ENCODE measurements around the gene TMEM131. TPM values are rescaled to one million over a fixed set of nuclear protein-coding genes. Genes with fewer than 3 reads are reported as not detected.

TMEM131 gene
- total RNA-seq, 4 donors from 2014 or later, result 10.3 to 39.2 (median 20.0) TPM

- DNase-seq, result no peak
- in situ Hi-C loops (cut with MboI; ENCODE audit: low sequenced_read_pairs in 4 of 4), result no loop called here
Measured at GRCh38 chr2:98015671-98016070, 19.9 kb upstream of the TMEM131 start.

GRCh38 chr2:98014379-98014778, 18.6 kb upstream of the TMEM131 start:
- in situ Hi-C loops (cut with MboI; ENCODE audit: low sequenced_read_pairs in 4 of 4), result no loop called here
- H3K36me3 ChIP-seq, result no peaks in the 10 kb centered on the region

More at GRCh38 chr2:98015671-98016070, 19.9 kb upstream of the TMEM131 start:
- Histone ChIP-seq H3K27ac (no peak overlapping the region), H3K9me3 (no peaks in the 10 kb centered on the region), H3K27me3 (no peaks in the 10 kb centered on the region), H3K36me3 (no peaks in the 10 kb centered on the region), H3K4me1 (peaks cover 10% of the 10 kb centered on the region in 2 donors), H3K4me3 (no peak overlapping the region)
- ATAC-seq, result no peak
- intact Hi-C loops (cut with DNase I; ENCODE audit: low total_unique reads), result no loop called here
- no peak for TF ChIP-seq POLR2A (IDR thresholded peaks at IDR 0.05)
- no peak for TF ChIP-seq CTCF (IDR thresholded peaks at IDR 0.05 in 4 of 5, conservative IDR thresholded peaks at IDR 0.05 in 1 of 5)

DNA sequence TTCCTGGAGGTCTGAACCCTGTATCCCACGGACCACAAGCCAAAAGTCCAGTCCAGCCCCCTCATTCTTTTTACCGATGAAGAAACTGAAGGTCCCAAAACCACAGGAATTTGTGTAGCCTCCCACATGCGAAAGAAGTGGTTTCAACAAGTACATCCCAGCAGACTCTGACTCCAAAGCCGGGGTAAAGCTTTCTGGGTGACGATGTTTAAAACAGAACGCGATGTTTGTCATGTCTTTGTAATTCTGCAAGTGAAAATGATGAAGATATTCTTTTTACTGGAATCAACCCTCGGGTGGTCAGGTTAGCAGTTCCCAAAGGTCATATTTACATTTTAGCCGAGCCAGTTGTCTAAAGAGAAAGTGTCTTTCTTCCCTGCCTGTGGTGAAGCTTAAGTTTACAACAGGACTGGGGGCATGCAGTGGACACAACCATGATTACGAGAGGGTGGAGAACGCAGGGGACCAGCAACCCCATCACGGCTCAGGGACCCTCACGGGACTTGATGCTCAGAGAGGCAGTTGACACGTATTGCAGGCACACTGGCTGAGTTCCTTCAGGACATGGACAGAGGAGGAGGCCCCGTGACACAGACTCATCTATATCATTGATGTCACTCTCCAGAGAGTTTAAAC, 17.8 kb upstream of the TMEM131 start:
- intact Hi-C loops (cut with DNase I; ENCODE audit: low total_unique reads) (no loop called here), in situ Hi-C loops (cut with MboI; ENCODE audit: low sequenced_read_pairs in 4 of 4) (no loop called here)
- Histone ChIP-seq H3K9me3 (no peaks in the 10 kb centered on the region), H3K27me3 (no peaks in the 10 kb centered on the region), H3K4me1 (peaks cover 20 to 23% of the 10 kb centered on the region in 2 donors), H3K27ac (peak overlapping the region in 1 of 4 donors; percentile 89), H3K4me3 (no peak overlapping the region), H3K36me3 (no peaks in the 10 kb centered on the region)
- DNase-seq (no peak), ATAC-seq (no peak)
- TF ChIP-seq CTCF (IDR thresholded peaks at IDR 0.05 in 4 of 5, conservative IDR thresholded peaks at IDR 0.05 in 1 of 5) (no peak), POLR2A (IDR thresholded peaks at IDR 0.05) (no peak)

More at GRCh38 chr2:98014379-98014778, 18.6 kb upstream of the TMEM131 start:
- peaks cover 20 to 23% of the 10 kb centered on the region in 2 donors for H3K4me1 ChIP-seq
- intact Hi-C loops (cut with DNase I; ENCODE audit: low total_unique reads), result no loop called here
- no peak for DNase-seq
- H3K9me3 ChIP-seq, result no peaks in the 10 kb centered on the region
- TF ChIP-seq CTCF (IDR thresholded peaks at IDR 0.05 in 4 of 5, conservative IDR thresholded peaks at IDR 0.05 in 1 of 5), result no peak
- no peak for TF ChIP-seq POLR2A (IDR thresholded peaks at IDR 0.05)
- ATAC-seq, result no peak
- H3K27me3 ChIP-seq, result no peaks in the 10 kb centered on the region
- no peak overlapping the region for H3K4me3 ChIP-seq
- no peak overlapping the region for H3K27ac ChIP-seq

DNA sequence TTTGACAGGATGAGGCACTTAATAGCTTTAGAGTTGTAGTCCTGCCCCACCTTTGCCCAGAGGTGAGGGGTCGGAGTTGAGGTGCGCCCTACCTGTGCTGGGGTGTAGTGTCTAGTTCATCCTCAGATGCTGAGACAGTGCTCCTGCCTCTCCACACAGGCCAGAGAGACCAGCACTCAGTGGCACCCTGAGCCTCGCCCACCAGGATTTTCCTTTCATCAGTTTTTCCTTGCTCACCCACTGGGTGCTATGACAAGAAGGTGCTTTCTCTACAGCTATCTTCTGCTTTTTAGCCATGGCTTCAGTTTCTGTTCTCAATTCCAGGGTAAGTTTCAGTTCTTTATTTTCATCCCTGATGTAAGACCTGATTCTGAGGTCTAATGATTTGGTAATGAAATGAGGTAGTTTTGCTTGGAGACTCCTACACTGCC, 16.8 kb upstream of the TMEM131 start:
- H3K27ac ChIP-seq, result peak overlapping the region in 2 of 4 donors; percentile 24 to 89
- H3K4me3 ChIP-seq, result no peak overlapping the region
- no peaks in the 10 kb centered on the region for H3K27me3 ChIP-seq
- in situ Hi-C loops (cut with MboI; ENCODE audit: low sequenced_read_pairs in 4 of 4), result no loop called here
- intact Hi-C loops (cut with DNase I; ENCODE audit: low total_unique reads), result no loop called here
- ATAC-seq (no peak), DNase-seq (no peak)
- TF ChIP-seq POLR2A (IDR thresholded peaks at IDR 0.05), result no peak
- no peak for TF ChIP-seq CTCF (IDR thresholded peaks at IDR 0.05 in 4 of 5, conservative IDR thresholded peaks at IDR 0.05 in 1 of 5)
- H3K36me3 ChIP-seq, result no peaks in the 10 kb centered on the region
- no peaks in the 10 kb centered on the region for H3K9me3 ChIP-seq
- peaks cover 20 to 23% of the 10 kb centered on the region in 2 donors for H3K4me1 ChIP-seq
